SW480 (cell line): ENCODE data around the gene TGFBR3L.

Source experiments
- DNase-seq: peaks from one replicate; pipeline ENCODE4 v3.0.0-alpha.2; 2016; ENCODE audit warnings: low spot score

Gene TGFBR3L

GRCh38 chr19:7904074-7905020, 10.3 kb upstream of the TGFBR3L start:
- no peak for DNase-seq

GRCh38 chr19:7905268-7905667, 9.4 kb upstream of the TGFBR3L start:
- DNase-seq: no peak

- DNase-seq: no peak
These were observed 8.8 kb upstream of the TGFBR3L start for GRCh38 chr19:7905859-7906258.

GRCh38 chr19:7907122-7907521, 7.5 kb upstream of the TGFBR3L start:
- DNase-seq: no peak

- no peak for DNase-seq
These were observed 7.1 kb upstream of the TGFBR3L start for GRCh38 chr19:7907544-7907943.

- DNase-seq: no peak
These were observed 6.4 kb upstream of the TGFBR3L start for GRCh38 chr19:7908078-7908699.

- no peak for DNase-seq
These were observed 5.7 kb upstream of the TGFBR3L start for GRCh38 chr19:7908742-7909461.

GRCh38 chr19:7909471-7910067, 5.1 kb upstream of the TGFBR3L start:
- DNase-seq: no peak

- DNase-seq: no peak
These were observed 4.1 kb upstream of the TGFBR3L start for GRCh38 chr19:7910321-7911161.

- DNase-seq: no peak
These were observed 3.0 kb upstream of the TGFBR3L start for GRCh38 chr19:7911508-7912143.

GRCh38 chr19:7912144-7912696, 2.4 kb upstream of the TGFBR3L start:
- DNase-seq: no peak

GRCh38 chr19:7912697-7913564, 1.7 kb upstream of the TGFBR3L start:
- no peak for DNase-seq

- DNase-seq: no peak
These were observed 978 bp upstream of the TGFBR3L start for GRCh38 chr19:7913652-7914051.

GRCh38 chr19:7914099-7914498, 531 bp upstream of the TGFBR3L start:
- no peak for DNase-seq

GRCh38 chr19:7915250-7916102, 846 bp downstream of the TGFBR3L start:
- DNase-seq: no peak

- DNase-seq: peak; percentile 46
These were observed 1.7 kb downstream of the TGFBR3L start for GRCh38 chr19:7916103-7916954.

- DNase-seq: peak; percentile 34
These were observed 2.3 kb downstream of the TGFBR3L start for GRCh38 chr19:7916955-7917266.
